Anterior cingulate cortex (tissue), 58 donors: ENCODE results near the gene ASTN2.
A peak's percentile ranks its signal among the peaks of the same experiment; 100 is the strongest.

Experiments
- DNase-seq, 58 donors: peaks; one replicate each; lab custom pipeline; 2025; lab: John Stamatoyannopoulos, UW

Gene ASTN2

GRCh38 chr9:116494815-116495634, 919.8 kb downstream of the ASTN2 start:
- peak in 3 of 58 donors; percentile 3 to 29 (median 4) for DNase-seq

DNA sequence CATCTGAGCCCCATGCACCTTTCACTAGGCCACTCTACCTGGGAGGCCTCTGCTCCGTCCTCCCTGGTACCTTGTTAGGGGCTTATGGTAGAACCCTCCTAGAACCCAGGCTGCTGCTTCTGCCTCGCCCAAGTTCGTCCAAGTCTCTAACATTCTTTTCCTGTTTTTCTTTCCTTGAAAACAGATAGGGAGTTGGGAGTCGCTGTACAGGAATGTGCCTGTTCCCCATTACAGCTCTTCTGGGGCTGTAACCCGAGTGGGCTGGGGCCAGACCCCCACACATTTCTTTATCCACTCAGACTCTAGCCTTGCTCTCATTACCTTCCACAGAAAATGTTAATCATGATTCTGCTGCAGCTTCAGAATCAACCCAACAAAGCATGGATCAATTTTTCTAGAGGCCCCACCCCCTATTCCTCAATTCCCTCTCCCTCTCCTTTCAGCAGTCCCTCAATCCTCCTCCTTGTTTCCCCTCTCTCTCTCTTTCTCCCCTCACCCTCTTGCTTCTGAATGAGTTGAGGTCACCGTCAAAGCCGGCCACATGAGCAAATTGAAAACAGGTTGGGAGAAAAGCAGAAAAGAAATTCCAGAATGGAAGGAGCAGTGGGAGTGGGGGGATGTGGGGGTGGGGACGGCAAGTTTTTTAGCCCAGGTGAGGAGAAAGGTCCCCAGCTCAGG, 921.5 kb downstream of the ASTN2 start:
- no peak for DNase-seq

DNA sequence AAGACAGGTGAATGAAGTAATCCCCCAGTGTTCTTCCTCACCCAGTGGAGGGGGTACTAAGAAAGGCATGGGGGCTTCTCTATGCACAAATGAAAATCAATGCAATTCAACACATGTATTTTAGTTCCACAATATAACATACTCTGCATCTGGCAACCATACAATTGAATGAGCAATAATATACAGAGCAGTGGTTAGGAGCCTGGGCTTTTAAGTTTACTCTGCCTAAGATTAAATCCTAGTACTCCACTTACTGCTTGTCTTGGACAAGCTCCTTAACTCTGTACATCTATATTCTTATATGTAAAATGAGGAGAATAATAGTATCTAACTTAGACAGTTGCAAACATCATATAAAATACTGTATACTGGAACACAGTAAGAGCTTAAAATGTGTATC, 923.2 kb downstream of the ASTN2 start:
- DNase-seq, result no peak

- no peak for DNase-seq
Observed at GRCh38 chr9:116491219-116491618, 923.6 kb downstream of the ASTN2 start.

GRCh38 chr9:116490321-116490720, 924.5 kb downstream of the ASTN2 start:
- DNase-seq, result no peak

DNA sequence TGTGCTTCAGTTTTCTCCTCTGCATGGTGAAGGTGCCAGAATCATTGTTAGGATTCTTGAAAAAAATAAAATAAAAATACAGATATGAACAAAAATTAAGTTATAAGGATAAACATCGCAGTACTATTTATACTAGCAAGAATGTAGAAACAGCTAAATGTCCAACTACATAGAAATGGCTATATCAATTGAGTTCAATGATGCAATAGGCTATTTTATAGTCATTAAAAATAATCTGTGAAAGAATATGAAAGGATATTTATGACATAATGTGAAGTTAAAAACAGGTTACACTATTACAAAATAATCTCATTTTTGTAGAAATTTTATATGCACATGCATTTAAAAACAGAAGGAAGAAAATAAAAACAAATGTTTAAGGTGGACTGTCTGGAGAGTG, 926.5 kb downstream of the ASTN2 start:
- no peak for DNase-seq

GRCh38 chr9:116484492-116485061, 930.3 kb downstream of the ASTN2 start:
- no peak for DNase-seq

- no peak for DNase-seq
Observed at GRCh38 chr9:116483622-116484491, 931.0 kb downstream of the ASTN2 start.

GRCh38 chr9:116482740-116483139, 932.1 kb downstream of the ASTN2 start:
- peak in 46 of 58 donors; percentile 15 to 87 (median 42) for DNase-seq

DNA sequence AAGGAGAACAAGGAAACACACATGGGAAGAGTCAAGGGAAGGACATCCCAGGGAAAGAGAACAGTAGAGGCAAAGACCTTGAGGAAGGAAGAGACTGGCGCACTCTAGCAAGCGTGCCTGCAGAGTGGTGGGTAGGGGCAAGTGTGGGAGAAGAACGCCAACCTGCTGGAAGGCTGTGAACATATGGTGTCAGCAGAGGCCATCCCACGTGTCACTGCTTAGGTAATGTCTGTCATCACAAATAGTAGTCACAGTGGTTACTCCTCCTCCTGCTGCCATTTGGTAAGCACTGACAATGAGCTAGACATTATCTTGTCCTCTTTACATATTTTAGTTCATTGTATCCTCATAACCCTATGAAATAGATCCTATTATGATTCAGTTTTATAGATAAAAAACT, 934.2 kb downstream of the ASTN2 start:
- no peak for DNase-seq

- no peak for DNase-seq
Observed at GRCh38 chr9:116479967-116480366, 934.9 kb downstream of the ASTN2 start.

- DNase-seq, result peak in 1 of 58 donors; percentile 1
Observed at GRCh38 chr9:116479056-116479544, 935.8 kb downstream of the ASTN2 start.

GRCh38 chr9:116477584-116478141, 937.2 kb downstream of the ASTN2 start:
- DNase-seq, result no peak

DNA sequence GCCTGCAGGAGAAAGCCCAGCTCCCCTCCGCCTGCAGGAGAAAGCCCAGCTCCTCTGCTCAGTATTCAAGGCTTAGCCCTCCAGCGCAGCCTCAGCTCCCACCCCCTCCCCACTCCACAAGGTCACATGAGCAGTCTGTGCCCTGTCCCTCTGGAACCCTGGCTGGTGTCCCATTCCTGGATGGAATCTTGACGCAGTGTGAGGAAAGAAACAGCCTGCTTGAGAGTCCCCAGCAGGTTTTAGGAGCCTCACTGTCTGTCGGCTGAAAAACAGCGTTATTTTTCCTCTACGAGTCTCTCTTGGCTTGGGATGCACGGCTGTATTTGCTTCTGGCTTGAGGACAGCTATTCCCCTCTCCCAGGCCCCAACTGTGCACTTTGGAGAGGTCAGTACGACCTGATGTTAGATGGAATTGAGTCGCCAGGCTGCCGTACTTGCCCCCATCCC, 937.9 kb downstream of the ASTN2 start:
- peak in 34 of 58 donors; percentile 2 to 55 (median 24) for DNase-seq

DNA sequence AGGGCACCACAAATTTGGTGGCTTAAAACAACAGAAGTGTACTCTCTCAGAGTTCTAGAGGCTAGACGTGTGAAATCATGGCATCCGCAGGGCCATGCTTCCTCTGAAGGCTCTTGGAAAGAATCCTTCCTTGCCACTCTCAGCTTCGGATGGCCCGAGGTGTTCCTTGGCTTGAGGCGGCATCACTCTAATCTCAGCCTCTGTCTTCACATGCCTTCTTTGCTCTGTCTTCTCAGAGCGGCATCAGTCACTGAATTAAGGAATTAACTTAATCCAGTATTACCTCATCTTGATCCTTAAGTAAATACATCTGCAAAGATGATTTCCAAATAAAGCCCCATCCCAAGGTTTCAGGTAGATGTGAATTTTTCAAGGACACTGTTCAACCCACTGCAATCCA, 938.9 kb downstream of the ASTN2 start:
- no peak for DNase-seq

- no peak for DNase-seq
Observed at GRCh38 chr9:116475201-116475600, 939.7 kb downstream of the ASTN2 start.

DNA sequence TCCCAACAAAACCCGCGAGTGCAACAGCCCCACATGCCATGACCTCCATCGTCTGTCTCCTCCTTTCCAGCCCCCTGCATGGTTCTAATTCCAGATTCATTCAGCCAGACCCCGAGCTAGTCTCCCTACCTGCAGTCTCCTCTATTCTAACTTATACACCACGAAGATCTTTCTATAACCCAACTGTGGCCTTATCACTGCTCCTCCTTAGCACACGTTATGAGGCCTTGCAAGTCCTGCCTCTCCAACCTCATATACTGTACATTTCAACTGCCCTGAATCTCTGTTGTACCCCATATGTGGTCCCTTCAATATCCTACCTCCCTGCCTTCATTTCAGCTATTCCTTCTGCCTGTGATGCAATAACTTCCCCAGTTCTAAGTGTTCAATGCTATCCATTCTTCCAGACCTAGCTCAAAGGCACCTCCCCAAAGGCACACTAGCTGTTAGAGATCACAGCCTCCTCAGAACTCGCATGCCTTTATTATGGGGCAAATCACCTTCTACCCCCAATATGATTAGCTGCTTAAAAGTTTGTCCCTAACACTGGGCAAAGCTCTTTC, 942.8 kb downstream of the ASTN2 start:
- DNase-seq, result no peak

GRCh38 chr9:116471093-116471906, 943.6 kb downstream of the ASTN2 start:
- DNase-seq, result peak in 4 of 58 donors; percentile 1 to 31 (median 10)
